Vagina (tissue), 2 donors: Measurements from ENCODE around the gene TNNT1.

Experiments
- CTCF ChIP-seq, 3 experiments: fragments of 450-650 bp in 2 of 3; fragments of 200-600 bp in 1 of 3; sonication (generic) in 1 of 3; IDR thresholded peaks; one replicate each; pipeline ENCODE4 v1.5.1; 2017 to 2019; ENCODE audit warnings: antibody characterized with exemption in 3 of 3, mild to moderate bottlenecking in 2 of 3, moderate library complexity in 2 of 3
- POLR2A ChIP-seq, 2 donors: fragments of 450-650 bp; IDR thresholded peaks; one replicate each; pipeline ENCODE4 v1.6.1; 2017; ENCODE audit warnings: antibody characterized with exemption in 2 of 2, mild to moderate bottlenecking in 2 of 2, moderate library complexity in 2 of 2

- TF ChIP-seq CTCF (IDR thresholded peaks at IDR 0.05), result no peak
- TF ChIP-seq POLR2A (IDR thresholded peaks at IDR 0.05), result no peak
Measured at GRCh38 chr19:55101261-55101660, 47.7 kb downstream of the TNNT1 start.
